B cell (primary cell): Measurements from ENCODE around the gene HOXB4. TPM values are rescaled to one million over a fixed set of nuclear protein-coding genes. Genes with fewer than 3 reads are reported as not detected.
"Not testable (repeated sequence)": the region's sequence is repeated elsewhere in the genome, so short reads cannot be mapped to it uniquely, and the experiment has no call there.

Experiments
- ATAC-seq: fragments of 200-7000 bp; cut with Tn5 transposase; one replicate; pipeline ENCODE4 v1.10.0; 2021; ENCODE audit warnings: low read depth, mild to moderate bottlenecking, moderate number of reproducible peaks, moderate library complexity
- CTCF ChIA-PET: fragments of 350-600 bp; sonication (Branson Sonifier 250); formaldehyde crosslinking; loops from one replicate; lab custom pipeline; 2021; ENCODE audit warnings: antibody characterized with exemption, inconsistent platforms; lab: Charles Lee
- POLR2A ChIA-PET: fragments of 350-600 bp; sonication (Branson Sonifier 250); formaldehyde crosslinking; loops from one replicate; lab custom pipeline; 2021; ENCODE audit warnings: antibody characterized with exemption; lab: Charles Lee
- DNase-seq: peaks from one replicate; pipeline ENCODE4 v3.0.0; 2013
- H2AFZ ChIP-seq: 2 replicates; pipeline ENCODE4 v1.6.1; 2012; ENCODE audit warnings: mild to moderate bottlenecking, low read depth, low read length; ENCODE audit not compliant: insufficient read depth, poor library complexity, severe bottlenecking
- H3K27ac ChIP-seq, 2 donors: 1 replicate in 1 of 2; 2 replicates in 1 of 2; pipeline ENCODE4 v1.5.1; 2012 to 2013; ENCODE audit warnings: low read length in 2 of 2, mild to moderate bottlenecking in 2 of 2, moderate library complexity in 1 of 2
- H3K27me3 ChIP-seq, 4 experiments: fragments of 200-600 bp in 1 of 4; sonication (generic) in 1 of 4; replicated peaks in 1 of 4; 1 replicate in 2 of 4; 2 replicates in 2 of 4; pipeline versions ENCODE4 v1.6.1 to v1.7.0; 2013 to 2016; ENCODE audit warnings: low read length in 3 of 4, mild to moderate bottlenecking in 2 of 4, mixed read lengths in 1 of 4, moderate library complexity in 1 of 4; ENCODE audit not compliant: insufficient read depth in 4 of 4, control insufficient read depth in 3 of 4; ENCODE audit errors: control extremely low read depth in 1 of 4
- H3K36me3 ChIP-seq, 2 experiments: replicated peaks in 1 of 2; 1 replicate in 1 of 2; 2 replicates in 1 of 2; pipeline versions ENCODE4 v1.6.1 to v1.7.1; 2013; ENCODE audit warnings: low read length in 1 of 2; ENCODE audit not compliant: insufficient read depth in 2 of 2, control insufficient read depth in 1 of 2; ENCODE audit errors: control extremely low read depth in 1 of 2, extremely low read depth in 1 of 2
- H3K4me1 ChIP-seq, 2 donors: fragments of 200-600 bp in 1 of 2; sonication (generic) in 1 of 2; 1 replicate in 1 of 2; 2 replicates in 1 of 2; pipeline versions ENCODE4 v1.5.1 to v1.6.1; 2013 to 2017; ENCODE audit warnings: low read length in 2 of 2; ENCODE audit not compliant: control insufficient read depth in 2 of 2, insufficient read depth in 2 of 2
- H3K4me2 ChIP-seq: replicated peaks from 2 replicates; pipeline ENCODE3; 2012; ENCODE audit warnings: mild to moderate bottlenecking, low read depth, low read length; ENCODE audit not compliant: poor library complexity, severe bottlenecking
- H3K4me3 ChIP-seq, 5 experiments: fragments of 200-600 bp in 1 of 5; sonication (generic) in 1 of 5; 1 replicate in 3 of 5; 2 replicates in 2 of 5; pipeline versions ENCODE4 v1.5.1 to v1.7.0; 2011 to 2016; ENCODE audit warnings: low read length in 4 of 5, mild to moderate bottlenecking in 4 of 5, low read depth in 2 of 5, control low read depth in 1 of 5, moderate library complexity in 1 of 5; ENCODE audit not compliant: insufficient read depth in 1 of 5; ENCODE audit errors: control extremely low read depth in 1 of 5, extremely low read depth in 1 of 5
- H3K79me2 ChIP-seq: fragments of 200-600 bp; sonication (generic); one replicate; pipeline ENCODE4 v1.6.0; 2016; ENCODE audit warnings: low read length; ENCODE audit not compliant: control insufficient read depth, insufficient read depth
- H3K9ac ChIP-seq: fragments of 200-600 bp; sonication (generic); 2 replicates; pipeline ENCODE4 v1.6.1; 2017; ENCODE audit warnings: mild to moderate bottlenecking, low read length, moderate library complexity
- H3K9me3 ChIP-seq, 3 donors: one replicate each; pipeline versions ENCODE4 v1.6.1 to v1.7.1; 2013; ENCODE audit warnings: low read length in 2 of 3; ENCODE audit not compliant: control insufficient read depth in 2 of 3, insufficient read depth in 1 of 3; ENCODE audit errors: control extremely low read depth in 1 of 3
- H4K20me1 ChIP-seq: 2 replicates; pipeline ENCODE4 v1.6.0; 2012; ENCODE audit warnings: mild to moderate bottlenecking, low read length; ENCODE audit not compliant: insufficient read depth, control insufficient read depth, poor library complexity, severe bottlenecking
- H3K27ac Mint-ChIP-seq: one replicate; pipeline ENCODE4 v1.8.0; 2021; ENCODE audit warnings: mixed read lengths
- H3K27me3 Mint-ChIP-seq: one replicate; pipeline ENCODE4 v1.8.0; 2021; ENCODE audit warnings: mixed read lengths
- H3K4me1 Mint-ChIP-seq: one replicate; pipeline ENCODE4 v1.8.0; 2021; ENCODE audit warnings: mixed read lengths
- H3K4me3 Mint-ChIP-seq: one replicate; pipeline ENCODE4 v1.8.0; 2021; ENCODE audit warnings: mixed read lengths
- H3K9me3 Mint-ChIP-seq: one replicate; pipeline ENCODE4 v1.8.0; 2022; ENCODE audit warnings: mixed read lengths; ENCODE audit not compliant: insufficient read depth
- EZH2 ChIP-seq: IDR thresholded peaks from 2 replicates; pipeline ENCODE4 v1.6.1; 2012; ENCODE audit warnings: borderline replicate concordance, low read depth, mild to moderate bottlenecking, moderate library complexity, low read length; ENCODE audit not compliant: insufficient read depth, poor library complexity, severe bottlenecking
- WGBS: methylation state at CpG from one replicate; pipeline ENCODE4 v1.1.5; 2013; ENCODE audit warnings: missing lambda C conversion rate; ENCODE audit not compliant: insufficient coverage; 5-methylcytosine and 5-hydroxymethylcytosine counted together
- intact Hi-C: fragments of 100-400 bp; cut with micrococcal nuclease; formaldehyde crosslinking; loops from one replicate; pipeline ENCODE4 v1.10.0; 2022
- polyA plus RNA-seq: library from polyadenylated mRNA; depleted of rRNA; stranded (reverse); fragments of >200 nt; gene quantifications from 2 replicates; pipeline ENCODE4 v1.2.3, GENCODE V29; 2012
- total RNA-seq, 2 donors: library from RNA; stranded (reverse); fragments of 120-200 nt in 1 of 2; gene quantifications; 1 replicate in 1 of 2; 2 replicates in 1 of 2; pipeline versions ENCODE4 v1.2.3 to v1.2.4, GENCODE V29; 2013 to 2022
- TF ChIP-seq, protein P1 (sequence below): fragments of 200-600 bp; IDR thresholded peaks from one replicate; pipeline ENCODE4 v1.8.0; 2022; ENCODE audit warnings: antibody characterized with exemption, mild to moderate bottlenecking

HOXB4 gene
- total and polyA plus RNA-seq, 2 donors (not counting 1 experiment from before 2014, with no cell fraction given) = 0.85 to 1.7 TPM

DNA sequence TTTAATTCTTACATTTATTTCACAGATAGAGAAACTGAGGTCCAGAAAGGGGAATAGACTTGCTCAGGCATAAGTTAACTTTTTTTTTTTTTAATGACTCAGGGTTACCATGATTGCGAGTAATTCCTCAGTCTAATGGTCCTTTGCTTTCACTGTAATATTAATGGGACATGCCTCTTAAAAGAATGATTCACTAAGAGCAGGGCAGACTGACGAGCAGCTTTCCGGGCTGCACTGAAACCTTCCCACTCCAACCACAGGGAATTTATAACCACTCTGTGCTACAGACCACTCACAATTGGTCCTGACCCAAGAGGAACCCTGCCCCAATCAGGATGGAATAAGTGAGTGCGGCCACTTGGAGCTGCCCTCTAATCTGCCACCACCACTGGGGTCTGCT lies 39.0 kb downstream of the HOXB4 start:
- no peak overlapping the region for H3K4me3 ChIP-seq
- H3K79me2 ChIP-seq = no peaks in the 10 kb centered on the region
- peaks cover 24 to 30% of the 10 kb centered on the region in 2 donors for H3K4me1 ChIP-seq
- ATAC-seq = no peak
- H3K27me3 Mint-ChIP-seq = peaks cover 39% of the 10 kb centered on the region
- TF ChIP-seq, protein P1, sequence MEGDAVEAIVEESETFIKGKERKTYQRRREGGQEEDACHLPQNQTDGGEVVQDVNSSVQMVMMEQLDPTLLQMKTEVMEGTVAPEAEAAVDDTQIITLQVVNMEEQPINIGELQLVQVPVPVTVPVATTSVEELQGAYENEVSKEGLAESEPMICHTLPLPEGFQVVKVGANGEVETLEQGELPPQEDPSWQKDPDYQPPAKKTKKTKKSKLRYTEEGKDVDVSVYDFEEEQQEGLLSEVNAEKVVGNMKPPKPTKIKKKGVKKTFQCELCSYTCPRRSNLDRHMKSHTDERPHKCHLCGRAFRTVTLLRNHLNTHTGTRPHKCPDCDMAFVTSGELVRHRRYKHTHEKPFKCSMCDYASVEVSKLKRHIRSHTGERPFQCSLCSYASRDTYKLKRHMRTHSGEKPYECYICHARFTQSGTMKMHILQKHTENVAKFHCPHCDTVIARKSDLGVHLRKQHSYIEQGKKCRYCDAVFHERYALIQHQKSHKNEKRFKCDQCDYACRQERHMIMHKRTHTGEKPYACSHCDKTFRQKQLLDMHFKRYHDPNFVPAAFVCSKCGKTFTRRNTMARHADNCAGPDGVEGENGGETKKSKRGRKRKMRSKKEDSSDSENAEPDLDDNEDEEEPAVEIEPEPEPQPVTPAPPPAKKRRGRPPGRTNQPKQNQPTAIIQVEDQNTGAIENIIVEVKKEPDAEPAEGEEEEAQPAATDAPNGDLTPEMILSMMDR = no peak
- TF ChIP-seq EZH2 = no peak
- H3K4me1 Mint-ChIP-seq = peaks cover 22% of the 10 kb centered on the region
- no peaks in the 10 kb centered on the region for H3K36me3 ChIP-seq
- CTCF ChIA-PET = no interaction called here
- no peak overlapping the region for H2AFZ ChIP-seq
- no peak overlapping the region for H3K4me2 ChIP-seq
- no peak overlapping the region for H3K27ac ChIP-seq
- H3K9me3 Mint-ChIP-seq = no peaks in the 10 kb centered on the region
- H3K9me3 ChIP-seq = peaks cover 0 to 11% (median 0%) of the 10 kb centered on the region in 3 donors
- peaks cover 0 to 44% (median 18%) of the 10 kb centered on the region in 4 experiments for H3K27me3 ChIP-seq
- H3K27ac Mint-ChIP-seq = no peak overlapping the region
- intact Hi-C loops = no loop called here
- no peaks in the 10 kb centered on the region for H4K20me1 ChIP-seq
- DNase-seq = no peak
- no CpG with 5 or more reads among the region's 4 CpGs for WGBS
- H3K9ac ChIP-seq = no peak overlapping the region
- no peak overlapping the region for H3K4me3 Mint-ChIP-seq
- POLR2A ChIA-PET = no interaction called here

DNA sequence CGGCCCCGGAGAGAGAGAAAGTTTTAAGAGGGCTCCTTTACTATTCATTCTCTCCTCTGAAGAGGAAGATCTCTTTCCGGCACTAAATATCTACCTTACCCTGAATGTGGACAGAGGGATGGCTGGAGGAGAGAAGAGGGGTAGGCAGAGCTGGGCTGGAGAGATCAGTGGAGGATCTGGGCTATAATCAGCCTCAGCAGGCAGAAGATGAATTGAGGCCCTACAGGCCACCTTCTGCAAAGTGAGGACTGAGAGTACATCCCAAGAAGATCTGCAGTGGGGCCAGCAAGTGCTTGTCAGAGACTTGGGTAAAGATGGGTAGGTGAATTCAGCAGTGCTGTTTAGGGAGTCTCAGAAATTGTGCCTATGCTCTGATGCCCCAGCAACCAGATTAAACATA lies 40.8 kb downstream of the HOXB4 start:
- Mint-ChIP-seq H3K9me3 (no peaks in the 10 kb centered on the region), H3K27me3 (peaks cover 30% of the 10 kb centered on the region), H3K4me3 (no peak overlapping the region), H3K4me1 (peaks cover 10% of the 10 kb centered on the region), H3K27ac (no peak overlapping the region)
- Histone ChIP-seq H2AFZ (no peak overlapping the region), H3K36me3 (no peaks in the 10 kb centered on the region), H3K4me1 (peaks cover 13 to 14% of the 10 kb centered on the region in 2 donors), H4K20me1 (no peaks in the 10 kb centered on the region), H3K9ac (no peak overlapping the region), H3K4me3 (no peak overlapping the region), H3K4me2 (no peak overlapping the region), H3K9me3 (peaks cover 0 to 10% (median 0%) of the 10 kb centered on the region in 3 donors), H3K27me3 (peaks cover 0 to 28% (median 13%) of the 10 kb centered on the region in 4 experiments), H3K27ac (no peak overlapping the region), H3K79me2 (no peaks in the 10 kb centered on the region)
- ChIA-PET CTCF (no interaction called here), POLR2A (no interaction called here)
- no peak for ATAC-seq
- TF ChIP-seq EZH2 = no peak
- TF ChIP-seq, protein P1 = no peak
- intact Hi-C loops = no loop called here
- no peak for DNase-seq
- WGBS = no CpG with 5 or more reads among the region's 3 CpGs

DNA sequence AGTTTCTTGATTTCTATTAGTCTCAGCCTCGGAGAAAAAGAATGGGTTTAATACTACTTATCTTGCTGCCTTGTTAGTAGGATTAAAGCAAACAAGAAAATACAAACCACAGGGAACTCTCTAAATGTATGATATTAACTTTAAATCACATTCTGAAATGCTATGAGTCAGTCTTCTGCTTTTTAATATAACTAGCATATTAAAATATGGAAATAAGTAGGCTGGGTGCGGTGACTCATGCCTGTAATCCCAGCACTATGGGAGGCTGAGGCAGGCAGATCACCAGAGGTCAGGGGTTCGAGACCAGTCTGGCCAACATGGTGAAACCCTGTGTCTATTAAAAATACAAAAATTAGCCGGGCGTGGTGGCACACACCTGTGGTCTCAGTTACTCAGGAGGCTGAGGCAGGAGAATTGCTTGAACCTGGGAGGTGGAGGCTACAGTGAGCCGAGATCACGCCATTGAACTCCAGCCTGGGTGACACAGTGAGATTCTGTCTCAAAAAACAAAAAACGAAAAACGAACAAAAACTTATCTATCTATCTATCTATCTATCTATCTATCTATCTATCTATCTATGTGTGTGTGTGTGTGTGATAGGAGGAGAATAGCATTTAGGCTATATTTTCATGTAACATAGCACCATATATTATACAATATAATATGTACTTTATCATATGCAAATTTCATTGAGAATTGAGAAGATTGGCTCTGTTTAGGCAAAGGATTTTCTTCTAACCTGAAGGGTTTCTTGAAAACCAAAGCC lies 42.2 kb downstream of the HOXB4 start:
- H3K4me2 ChIP-seq, H3K9ac ChIP-seq, CTCF ChIA-PET, intact Hi-C loops, H3K4me1 ChIP-seq, H3K4me3 ChIP-seq, H3K27ac ChIP-seq, H3K27ac Mint-ChIP-seq, H3K79me2 ChIP-seq, H3K36me3 ChIP-seq, H3K4me3 Mint-ChIP-seq, H4K20me1 ChIP-seq, H3K9me3 Mint-ChIP-seq, DNase-seq, ATAC-seq, H2AFZ ChIP-seq, H3K4me1 Mint-ChIP-seq, H3K9me3 ChIP-seq: not testable (repeated sequence)
- peaks cover 0 to 15% (median 5%) of the 10 kb centered on the region in 4 experiments for H3K27me3 ChIP-seq
- peaks cover 28% of the 10 kb centered on the region for H3K27me3 Mint-ChIP-seq
- WGBS = 96% methylated on average over 4 of the region's 9 CpGs
- POLR2A ChIA-PET = interaction anchor here (0.5 kb wide), 1 partner anchor 123 kb away, joined by 5 read pairs; no protein-coding TSS in a partner anchor
